ELF-1 (cell line): ENCODE results near the gene CORO2A.

ENCODE experiments used
- DNase-seq: peaks from one replicate; pipeline ENCODE4 v3.0.0-alpha.2; 2016; ENCODE audit warnings: low read depth, low spot score

Gene CORO2A

GRCh38 chr9:98219794-98220370 lies 27.4 kb upstream of the CORO2A start:
- no peak for DNase-seq

GRCh38 chr9:98219364-98219716 lies 26.9 kb upstream of the CORO2A start:
- DNase-seq: no peak

- DNase-seq: peak; percentile 76
Measured at GRCh38 chr9:98218562-98219363, 26.3 kb upstream of the CORO2A start.

- no peak for DNase-seq
Measured at GRCh38 chr9:98217255-98217654, 24.8 kb upstream of the CORO2A start.

GRCh38 chr9:98216391-98216790 lies 24.0 kb upstream of the CORO2A start:
- DNase-seq: no peak

GRCh38 chr9:98215821-98216220 lies 23.4 kb upstream of the CORO2A start:
- DNase-seq: peak; percentile 56

GRCh38 chr9:98215271-98215670 lies 22.8 kb upstream of the CORO2A start:
- DNase-seq: no peak

GRCh38 chr9:98214811-98215210 lies 22.4 kb upstream of the CORO2A start:
- DNase-seq: no peak

GRCh38 chr9:98211260-98211659 lies 18.8 kb upstream of the CORO2A start:
- no peak for DNase-seq

- no peak for DNase-seq
Measured at GRCh38 chr9:98210435-98210834, 18.0 kb upstream of the CORO2A start.

GRCh38 chr9:98209530-98209929 lies 17.1 kb upstream of the CORO2A start:
- no peak for DNase-seq

GRCh38 chr9:98208635-98209034 lies 16.2 kb upstream of the CORO2A start:
- DNase-seq: no peak

- no peak for DNase-seq
Measured at GRCh38 chr9:98207606-98208005, 15.2 kb upstream of the CORO2A start.

GRCh38 chr9:98206754-98207153 lies 14.3 kb upstream of the CORO2A start:
- DNase-seq: no peak

GRCh38 chr9:98204692-98205091 lies 12.3 kb upstream of the CORO2A start:
- no peak for DNase-seq

- DNase-seq: no peak
Measured at GRCh38 chr9:98203153-98203552, 10.7 kb upstream of the CORO2A start.

- no peak for DNase-seq
Measured at GRCh38 chr9:98202252-98202651, 9.8 kb upstream of the CORO2A start.

- no peak for DNase-seq
Measured at GRCh38 chr9:98201749-98202148, 9.3 kb upstream of the CORO2A start.

GRCh38 chr9:98201102-98201501 lies 8.7 kb upstream of the CORO2A start:
- DNase-seq: no peak

- no peak for DNase-seq
Measured at GRCh38 chr9:98199388-98200033, 7.1 kb upstream of the CORO2A start.

GRCh38 chr9:98195671-98196070 lies 3.2 kb upstream of the CORO2A start:
- DNase-seq: peak; percentile 50

- no peak for DNase-seq
Measured at GRCh38 chr9:98193336-98193944, 1.0 kb upstream of the CORO2A start.
